ENCODE results near the gene MIF.
"Not testable (repeated sequence)": the region's sequence is repeated elsewhere in the genome, so short reads cannot be mapped to it uniquely, and the experiment has no call there.

MIF gene

GRCh38 chr22:23893945-23894709 lies at the start of gene MIF:
Gene MIF (plus strand): TSS chr22:23894383. CDS start chr22:23894475, 92 bp downstream.
- DNase-seq (ENCODE audit: low spot score), result peak; percentile 85
- no peak for FAIRE-seq

- FAIRE-seq (no peak), DNase-seq (ENCODE audit: low spot score) (no peak)
These were observed 49.4 kb upstream of the MIF start for GRCh38 chr22:23844739-23845202.

GRCh38 chr22:23845265-23846080 lies 48.7 kb upstream of the MIF start:
- DNase-seq (ENCODE audit: low spot score) (no peak), FAIRE-seq (no peak)

- no peak for DNase-seq (ENCODE audit: low spot score)
- no peak for FAIRE-seq
These were observed 48.1 kb upstream of the MIF start for GRCh38 chr22:23846081-23846469.

GRCh38 chr22:23847310-23847920 lies 46.8 kb upstream of the MIF start:
- FAIRE-seq (no peak), DNase-seq (ENCODE audit: low spot score) (no peak)

- no peak for DNase-seq (ENCODE audit: low spot score)
- no peak for FAIRE-seq
These were observed 46.0 kb upstream of the MIF start for GRCh38 chr22:23847991-23848864.

- FAIRE-seq, result no peak
- DNase-seq (ENCODE audit: low spot score), result peak; percentile 51
These were observed 44.9 kb upstream of the MIF start for GRCh38 chr22:23849009-23850006.

GRCh38 chr22:23850136-23850611 lies 44.0 kb upstream of the MIF start:
- FAIRE-seq, result no peak
- DNase-seq (ENCODE audit: low spot score), result no peak

GRCh38 chr22:23856721-23857605 lies 37.2 kb upstream of the MIF start:
- DNase-seq (ENCODE audit: low spot score) (peak; percentile 3), FAIRE-seq (no peak)

GRCh38 chr22:23857606-23858483 lies 36.3 kb upstream of the MIF start, which contains the start of gene SLC2A11:
Gene SLC2A11 (plus strand): TSS chr22:23857875. CDS start chr22:23858000, 125 bp downstream.
- DNase-seq (ENCODE audit: low spot score) (peak; percentile 95), FAIRE-seq (peak; percentile 40)

GRCh38 chr22:23858484-23858815 lies 35.7 kb upstream of the MIF start:
- DNase-seq (ENCODE audit: low spot score) (no peak), FAIRE-seq (no peak)

- no peak for DNase-seq (ENCODE audit: low spot score)
- FAIRE-seq, result no peak
These were observed 35.0 kb upstream of the MIF start for GRCh38 chr22:23859201-23859600.

- not testable (repeated sequence) for FAIRE-seq; DNase-seq (ENCODE audit: low spot score)
These were observed 34.0 kb upstream of the MIF start for GRCh38 chr22:23860187-23860586.

GRCh38 chr22:23862103-23862502 lies 32.1 kb upstream of the MIF start:
- DNase-seq (ENCODE audit: low spot score), result peak; percentile 6
- FAIRE-seq, result no peak

- DNase-seq (ENCODE audit: low spot score); FAIRE-seq: not testable (repeated sequence)
These were observed 29.6 kb upstream of the MIF start for GRCh38 chr22:23864499-23865154.

GRCh38 chr22:23868580-23868979 lies 25.6 kb upstream of the MIF start:
- DNase-seq (ENCODE audit: low spot score) (no peak), FAIRE-seq (no peak)

- FAIRE-seq (no peak), DNase-seq (ENCODE audit: low spot score) (no peak)
These were observed 19.3 kb upstream of the MIF start for GRCh38 chr22:23874871-23875270.
